GM12892 (cell line): Measurements from ENCODE around the gene PAWR.
"Not testable (repeated sequence)": the region's sequence is repeated elsewhere in the genome, so short reads cannot be mapped to it uniquely, and the experiment has no call there.

ENCODE experiments used
- DNase-seq: peaks from one replicate; pipeline ENCODE4 v3.0.0; 2011; ENCODE audit not compliant: insufficient read length
- FAIRE-seq: peaks from 2 replicates; lab custom pipeline; 2011; peaks lifted over from hg19 to GRCh38; lab: Jason Lieb, UNC
- POLR2A ChIP-seq: IDR thresholded peaks from 2 replicates; pipeline ENCODE4 v1.6.1; 2011; ENCODE audit warnings: low read depth, low read length, control low read depth
- POLR2AphosphoS5 ChIP-seq: IDR thresholded peaks from 2 replicates; pipeline ENCODE4 v1.6.1; 2011; ENCODE audit warnings: low read depth, low read length, control low read depth
- TAF1 ChIP-seq: IDR thresholded peaks from 2 replicates; pipeline ENCODE4 v1.6.1; 2011; ENCODE audit warnings: low read depth, mild to moderate bottlenecking, control low read depth, low read length, borderline replicate concordance

The PAWR gene

GRCh38 chr12:79698966-79699365 is 8.2 kb upstream of the PAWR start:
- FAIRE-seq (no peak), DNase-seq (no peak)
- no peak for TF ChIP-seq POLR2AphosphoS5
- no peak for TF ChIP-seq TAF1
- no peak for TF ChIP-seq POLR2A

- FAIRE-seq, result no peak
- DNase-seq, result no peak
- TF ChIP-seq TAF1, result no peak
- no peak for TF ChIP-seq POLR2A
- TF ChIP-seq POLR2AphosphoS5, result no peak
These were observed 5.7 kb upstream of the PAWR start for GRCh38 chr12:79696416-79696815.

- FAIRE-seq, result no peak
- TF ChIP-seq POLR2AphosphoS5 (no peak), POLR2A (no peak), TAF1 (no peak)
- DNase-seq, result no peak
These were observed 2.3 kb upstream of the PAWR start for GRCh38 chr12:79692860-79693577.

GRCh38 chr12:79691511-79692248 is 916 bp upstream of the PAWR start:
- no peak for TF ChIP-seq POLR2AphosphoS5
- no peak for TF ChIP-seq TAF1
- no peak for TF ChIP-seq POLR2A
- DNase-seq (no peak), FAIRE-seq (no peak)

- no peak for TF ChIP-seq POLR2AphosphoS5
- no peak for TF ChIP-seq TAF1
- TF ChIP-seq POLR2A, result no peak
- no peak for FAIRE-seq
- no peak for DNase-seq
These were observed 574 bp downstream of the PAWR start for GRCh38 chr12:79690142-79690637.

GRCh38 chr12:79689477-79690141 is 1.2 kb downstream of the PAWR start:
- peak; percentile 96 for FAIRE-seq
- peak; percentile 28 for DNase-seq

GRCh38 chr12:79689061-79689476 is 1.7 kb downstream of the PAWR start:
- no peak for FAIRE-seq
- TF ChIP-seq TAF1, result no peak
- no peak for TF ChIP-seq POLR2A
- no peak for TF ChIP-seq POLR2AphosphoS5
- DNase-seq, result no peak

More at GRCh38 chr12:79689477-79690141, 1.2 kb downstream of the PAWR start:
- TF ChIP-seq TAF1, result peak; percentile 11; the same call in 1 of the 2 replicates
- TF ChIP-seq POLR2AphosphoS5, result no peak
- 0 out of 2 replicates have a peak, but pooled peaks have one; percentile 26 for TF ChIP-seq POLR2A

- no peak for FAIRE-seq
- TF ChIP-seq POLR2AphosphoS5, result no peak
- no peak for TF ChIP-seq TAF1
- TF ChIP-seq POLR2A, result no peak
- no peak for DNase-seq
These were observed 2.2 kb downstream of the PAWR start for GRCh38 chr12:79688376-79689060.

GRCh38 chr12:79687711-79688260 is 3.0 kb downstream of the PAWR start:
- TF ChIP-seq POLR2A (no peak), POLR2AphosphoS5 (no peak), TAF1 (no peak)
- FAIRE-seq (peak; percentile 9), DNase-seq (no peak)

GRCh38 chr12:79686171-79686570 is 4.6 kb downstream of the PAWR start:
- FAIRE-seq, result no peak
- TF ChIP-seq POLR2AphosphoS5, result no peak
- no peak for TF ChIP-seq POLR2A
- no peak for TF ChIP-seq TAF1
- no peak for DNase-seq

- FAIRE-seq (no peak), DNase-seq (no peak)
- no peak for TF ChIP-seq POLR2A
These were observed 5.7 kb downstream of the PAWR start for GRCh38 chr12:79685068-79685467.

GRCh38 chr12:79684338-79684737 is 6.4 kb downstream of the PAWR start:
- FAIRE-seq, DNase-seq: not testable (repeated sequence)
